ENCODE measurements around the gene SOHLH2.

DNA sequence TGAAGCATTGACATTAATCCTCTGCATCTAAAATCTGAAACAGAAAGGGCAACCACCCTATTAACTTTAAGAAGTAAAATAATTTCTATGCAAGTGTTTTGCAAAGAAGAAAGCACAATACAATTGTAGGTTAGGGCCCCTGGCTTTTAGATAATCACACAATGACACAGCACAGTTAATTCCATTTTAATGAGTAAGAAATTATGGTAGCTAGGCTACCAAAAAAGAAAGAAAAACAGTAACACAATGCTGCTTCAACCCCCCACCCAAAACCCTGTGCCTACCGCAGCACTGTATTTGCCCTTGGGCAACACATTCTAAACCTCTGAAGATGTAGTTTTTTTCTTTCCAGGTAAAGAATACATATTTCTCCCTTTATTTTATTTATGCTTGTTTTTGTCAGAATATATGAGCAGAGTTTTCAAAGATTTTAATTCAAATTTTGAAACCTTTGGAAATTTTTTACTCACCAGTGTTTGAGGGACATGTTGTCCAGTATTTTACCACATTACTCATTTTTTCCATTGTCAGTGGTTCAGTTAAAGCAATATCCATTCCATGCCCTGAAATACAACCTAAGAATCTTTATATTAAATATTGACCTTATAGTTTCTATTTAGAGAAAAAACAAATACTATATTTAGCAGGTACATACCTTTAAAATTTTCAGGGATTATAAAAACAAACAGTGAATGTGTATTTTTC lies 21.1 kb downstream of the SOHLH2 start:
- TF ChIP-seq, protein P1, sequence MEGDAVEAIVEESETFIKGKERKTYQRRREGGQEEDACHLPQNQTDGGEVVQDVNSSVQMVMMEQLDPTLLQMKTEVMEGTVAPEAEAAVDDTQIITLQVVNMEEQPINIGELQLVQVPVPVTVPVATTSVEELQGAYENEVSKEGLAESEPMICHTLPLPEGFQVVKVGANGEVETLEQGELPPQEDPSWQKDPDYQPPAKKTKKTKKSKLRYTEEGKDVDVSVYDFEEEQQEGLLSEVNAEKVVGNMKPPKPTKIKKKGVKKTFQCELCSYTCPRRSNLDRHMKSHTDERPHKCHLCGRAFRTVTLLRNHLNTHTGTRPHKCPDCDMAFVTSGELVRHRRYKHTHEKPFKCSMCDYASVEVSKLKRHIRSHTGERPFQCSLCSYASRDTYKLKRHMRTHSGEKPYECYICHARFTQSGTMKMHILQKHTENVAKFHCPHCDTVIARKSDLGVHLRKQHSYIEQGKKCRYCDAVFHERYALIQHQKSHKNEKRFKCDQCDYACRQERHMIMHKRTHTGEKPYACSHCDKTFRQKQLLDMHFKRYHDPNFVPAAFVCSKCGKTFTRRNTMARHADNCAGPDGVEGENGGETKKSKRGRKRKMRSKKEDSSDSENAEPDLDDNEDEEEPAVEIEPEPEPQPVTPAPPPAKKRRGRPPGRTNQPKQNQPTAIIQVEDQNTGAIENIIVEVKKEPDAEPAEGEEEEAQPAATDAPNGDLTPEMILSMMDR (IDR thresholded peaks at IDR 0.05) = no peak
- TF ChIP-seq ZNF121 (CRISPR knock-in tag; IDR thresholded peaks at IDR 0.05) = no peak
- no peak for TF ChIP-seq IRF1 (CRISPR knock-in tag; IDR thresholded peaks at IDR 0.05)
- no peak for TF ChIP-seq GABPB1 (CRISPR knock-in tag; IDR thresholded peaks at IDR 0.05)
- no peak for TF ChIP-seq CREB1 (CRISPR knock-in tag; IDR thresholded peaks at IDR 0.05)
- TF ChIP-seq ARID4B (CRISPR knock-in tag; IDR thresholded peaks at IDR 0.05; ENCODE audit: borderline replicate concordance) = no peak

Data from WTC11 (cell line).